Heart right ventricle (tissue), 16 donors: Measurements from ENCODE around the gene VCAN. TPM values are rescaled to one million over a fixed set of nuclear protein-coding genes. Genes with fewer than 3 reads are reported as not detected.

Source experiments
- ATAC-seq, 8 donors: fragments of 200-7000 bp; cut with Tn5 transposase; one replicate each; pipeline ENCODE4 v1.9.1; 2020; ENCODE audit warnings: mild to moderate bottlenecking in 8 of 8, moderate library complexity in 8 of 8, moderate number of reproducible peaks in 1 of 8
- DNase-seq, 2 donors: peaks; one replicate each; pipeline ENCODE4 v3.0.0-alpha.2; 2020
- H3K27ac ChIP-seq, 10 donors: fragments of 200-600 bp; sonication (generic) in 2 of 10; one replicate each; pipeline versions ENCODE4 v1.5.0 to v1.8.0; 2020 to 2022; ENCODE audit warnings: mild to moderate bottlenecking in 3 of 10
- H3K27me3 ChIP-seq, 7 donors: fragments of 200-600 bp; one replicate each; pipeline ENCODE4 v1.8.0; 2021 to 2022; ENCODE audit warnings: mild to moderate bottlenecking in 2 of 7
- H3K36me3 ChIP-seq, 9 donors: fragments of 200-600 bp; sonication (generic) in 1 of 9; one replicate each; pipeline versions ENCODE4 v1.5.0 to v1.8.0; 2020 to 2022; ENCODE audit warnings: mild to moderate bottlenecking in 2 of 9
- H3K4me1 ChIP-seq, 9 donors: fragments of 200-600 bp; sonication (generic) in 1 of 9; one replicate each; pipeline versions ENCODE4 v1.5.0 to v1.8.0; 2020 to 2022; ENCODE audit warnings: mild to moderate bottlenecking in 4 of 9
- H3K4me3 ChIP-seq, 10 donors: fragments of 200-600 bp; sonication (generic) in 2 of 10; one replicate each; pipeline versions ENCODE4 v1.5.0 to v1.8.0; 2020 to 2022; ENCODE audit warnings: mild to moderate bottlenecking in 7 of 10, moderate library complexity in 2 of 10
- H3K9me3 ChIP-seq, 11 donors: fragments of 200-600 bp in 10 of 11; sonication (generic) in 2 of 11; one replicate each; pipeline versions ENCODE4 v1.5.0 to v1.8.0; 2013 to 2022; ENCODE audit warnings: mild to moderate bottlenecking in 2 of 11, control low read depth in 1 of 11, moderate library complexity in 1 of 11
- CTCF ChIP-seq, 9 donors: fragments of 200-600 bp; sonication (generic) in 2 of 9; IDR thresholded peaks; one replicate each; pipeline versions ENCODE4 v1.5.0 to v1.8.0; 2021 to 2022; ENCODE audit warnings: antibody characterized with exemption in 9 of 9, mild to moderate bottlenecking in 5 of 9, moderate library complexity in 1 of 9
- WGBS, 2 donors: extraction: QIAGEN DNeasy Blood & Tissue Kit; methylation state at CpG; one replicate each; pipeline ENCODE4 v1.1.7; 2013; ENCODE audit warnings: inconsistent platforms in 1 of 2; 5-methylcytosine and 5-hydroxymethylcytosine counted together
- intact Hi-C, 10 donors: fragments of 100-400 bp; cut with DNase I; formaldehyde crosslinking; loops; one replicate each; pipeline versions ENCODE4 v1.11.1 to v1.14.2; 2022
- polyA plus RNA-seq, 2 donors: library from polyadenylated mRNA; stranded (reverse); fragments of 200-250 nt; gene quantifications; one replicate each; pipeline ENCODE4 v1.2.3, GENCODE V29; 2013
- total RNA-seq, 10 donors: library from RNA; stranded (reverse); fragmentation: NEBNext Ultra II Directional in 3 of 10; extraction: Animal tissue kit (Norgen Biotek cat#: 25700) in 3 of 10; gene quantifications; one replicate each; pipeline versions ENCODE4 v1.2.1 to v1.2.4, GENCODE V29; 2021 to 2023
- donor health status: Arrhythmogenic right ventricular cardiomyopathy.
- donor health status: ischemic (EF 13 %, LVEDD 7.1; RV severe dilation, severe dysfunction).
- donor health status: healthy with polysubstance abuse.
- donor health status: DM: no; HTN: yes; CAD: no.
- donor health status: DM: no; HTN: no; CAD: no.
- donor health status: ischemic (EF 25% LVEDD 6.9; RV normal size, moderate dysfunction).
- donor health status: ischemic (EF 25% LVEDD 5.7; RV mildly dilated, moderate dysfunction).
- donor health status: healthy.
- donor health status: DM: yes; HTN: yes; CAD: no.
- donor health status: Ischemic cardiomyopathy.
- donor health status: ischemic (EF 35%, LVEDD 5.7; RV mildly dilated, moderate dysfunction).
- donor health status: nonischemic (EF 11% LVEDD 7.7; RV severe dilation, severe dysfunction).
- donor health status: DM: yes; HTN: yes; CAD: no.
- donor health status: PGD.
- donor health status: ischemic (EF 29% LVEDD 5.4; RV normal size, mild dysfunction).
- donor health status: nonischemic (EF 23%, LVEDD 6.1; RV moderate dilation, normal function).

The VCAN gene
- total and polyA plus RNA-seq, 12 donors = 10.6 to 93.7 (median 26.3) TPM

- Histone ChIP-seq H3K4me3 (no peak overlapping the region), H3K9me3 (peaks cover 0 to 25% (median 8%) of the 10 kb centered on the region in 11 donors), H3K36me3 (no peaks in the 10 kb centered on the region), H3K4me1 (no peaks in the 10 kb centered on the region), H3K27me3 (no peaks in the 10 kb centered on the region), H3K27ac (no peak overlapping the region)
- no peak for ATAC-seq
- DNase-seq = no peak
- intact Hi-C loops = no loop called here
- TF ChIP-seq CTCF (IDR thresholded peaks at IDR 0.05) = no peak
Observed at GRCh38 chr5:83614841-83615240, 143.3 kb downstream of the VCAN start.

GRCh38 chr5:83628360-83628759 is 156.8 kb downstream of the VCAN start:
- H3K27me3 ChIP-seq = no peaks in the 10 kb centered on the region
- DNase-seq (no peak), ATAC-seq (no peak)
- intact Hi-C loops = no loop called here
- WGBS, 2 donors = 57% methylated on average over 2 of the region's 2 CpGs
- no peak overlapping the region for H3K4me3 ChIP-seq
- no peak overlapping the region for H3K27ac ChIP-seq
- H3K36me3 ChIP-seq = no peaks in the 10 kb centered on the region
- no peaks in the 10 kb centered on the region for H3K9me3 ChIP-seq
- H3K4me1 ChIP-seq = no peaks in the 10 kb centered on the region
- no peak for TF ChIP-seq CTCF (IDR thresholded peaks at IDR 0.05)

Other genes with a start within 250 kb of the VCAN start
- 1 to 10 TPM in 6 of 10 donors, under 1 TPM in 3, not detected in 1; 0.38 to 4.4 (median 1.1) TPM for gene HAPLN1, start 249.1 kb downstream of the VCAN start, total RNA-seq
- under 1 TPM; 0.07 to 0.29 TPM for gene HAPLN1, start 249.1 kb downstream of the VCAN start, polyA plus RNA-seq